ENCODE results near the gene C2CD4C.

DNA sequence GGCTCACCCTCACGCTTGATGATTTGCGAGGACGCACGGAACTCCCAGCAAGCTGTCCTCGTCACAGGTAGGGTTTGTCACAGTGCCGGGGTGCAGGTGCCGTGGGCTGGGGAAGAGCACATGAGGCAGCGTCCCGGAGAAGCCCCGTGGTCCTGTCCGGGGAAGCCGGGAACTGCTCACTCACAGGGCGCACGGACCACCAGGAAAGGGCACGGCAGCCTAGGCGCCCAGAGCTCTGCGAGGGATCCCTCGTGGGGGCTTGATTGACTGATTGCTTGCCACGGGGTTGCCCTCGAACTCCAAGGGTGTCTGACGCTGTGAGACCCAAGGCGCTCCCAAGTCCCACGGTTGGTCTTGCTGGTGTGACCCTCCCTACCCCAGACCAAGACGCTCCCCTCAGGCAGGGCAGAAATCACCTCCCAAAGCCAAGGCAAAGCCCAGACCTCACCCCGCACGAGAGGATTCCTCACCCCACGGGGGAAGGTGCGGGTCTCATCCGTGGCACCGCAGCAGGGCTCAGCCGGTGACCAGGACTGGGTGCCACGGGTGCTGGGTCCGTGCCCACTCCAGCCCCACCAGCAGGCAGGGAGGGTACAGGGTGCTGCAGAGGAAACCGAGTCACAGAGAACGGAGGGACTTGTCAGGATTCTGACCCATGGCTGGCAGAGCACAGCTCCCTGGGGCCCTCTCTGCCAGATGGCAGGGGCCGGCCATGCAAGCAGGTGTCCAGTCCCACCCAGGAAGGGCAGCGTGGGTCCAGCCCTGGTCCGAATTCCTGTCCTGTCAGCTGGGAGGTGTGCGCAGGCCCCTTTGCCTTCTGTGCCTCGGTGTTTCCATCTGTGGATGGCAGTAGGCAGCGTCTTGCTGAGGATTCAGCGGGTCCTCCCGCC is 7.7 kb downstream of the C2CD4C start:
- TF ChIP-seq, protein P1, sequence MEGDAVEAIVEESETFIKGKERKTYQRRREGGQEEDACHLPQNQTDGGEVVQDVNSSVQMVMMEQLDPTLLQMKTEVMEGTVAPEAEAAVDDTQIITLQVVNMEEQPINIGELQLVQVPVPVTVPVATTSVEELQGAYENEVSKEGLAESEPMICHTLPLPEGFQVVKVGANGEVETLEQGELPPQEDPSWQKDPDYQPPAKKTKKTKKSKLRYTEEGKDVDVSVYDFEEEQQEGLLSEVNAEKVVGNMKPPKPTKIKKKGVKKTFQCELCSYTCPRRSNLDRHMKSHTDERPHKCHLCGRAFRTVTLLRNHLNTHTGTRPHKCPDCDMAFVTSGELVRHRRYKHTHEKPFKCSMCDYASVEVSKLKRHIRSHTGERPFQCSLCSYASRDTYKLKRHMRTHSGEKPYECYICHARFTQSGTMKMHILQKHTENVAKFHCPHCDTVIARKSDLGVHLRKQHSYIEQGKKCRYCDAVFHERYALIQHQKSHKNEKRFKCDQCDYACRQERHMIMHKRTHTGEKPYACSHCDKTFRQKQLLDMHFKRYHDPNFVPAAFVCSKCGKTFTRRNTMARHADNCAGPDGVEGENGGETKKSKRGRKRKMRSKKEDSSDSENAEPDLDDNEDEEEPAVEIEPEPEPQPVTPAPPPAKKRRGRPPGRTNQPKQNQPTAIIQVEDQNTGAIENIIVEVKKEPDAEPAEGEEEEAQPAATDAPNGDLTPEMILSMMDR (IDR thresholded peaks at IDR 0.05) = no peak
- no peak for TF ChIP-seq ZFX (IDR thresholded peaks at IDR 0.05; ENCODE audit: borderline replicate concordance)
